Thyroid gland (tissue), 4 donors: ENCODE results near the gene HNRNPA2B1.

Experiments used
- POLR2A ChIP-seq, 2 donors: fragments of 450-650 bp; IDR thresholded peaks; one replicate each; pipeline ENCODE4 v1.6.1; 2017; ENCODE audit warnings: antibody characterized with exemption in 2 of 2, mild to moderate bottlenecking in 2 of 2, moderate library complexity in 1 of 2
- TF ChIP-seq, protein P1 (sequence below), 6 experiments: fragments of 200-600 bp in 3 of 6; fragments of 450-650 bp in 3 of 6; sonication (generic) in 3 of 6; IDR thresholded peaks; one replicate each; pipeline ENCODE4 v1.5.1; 2016 to 2019; ENCODE audit warnings: antibody characterized with exemption in 6 of 6, mild to moderate bottlenecking in 2 of 6, inconsistent platforms in 1 of 6, moderate library complexity in 1 of 6

DNA sequence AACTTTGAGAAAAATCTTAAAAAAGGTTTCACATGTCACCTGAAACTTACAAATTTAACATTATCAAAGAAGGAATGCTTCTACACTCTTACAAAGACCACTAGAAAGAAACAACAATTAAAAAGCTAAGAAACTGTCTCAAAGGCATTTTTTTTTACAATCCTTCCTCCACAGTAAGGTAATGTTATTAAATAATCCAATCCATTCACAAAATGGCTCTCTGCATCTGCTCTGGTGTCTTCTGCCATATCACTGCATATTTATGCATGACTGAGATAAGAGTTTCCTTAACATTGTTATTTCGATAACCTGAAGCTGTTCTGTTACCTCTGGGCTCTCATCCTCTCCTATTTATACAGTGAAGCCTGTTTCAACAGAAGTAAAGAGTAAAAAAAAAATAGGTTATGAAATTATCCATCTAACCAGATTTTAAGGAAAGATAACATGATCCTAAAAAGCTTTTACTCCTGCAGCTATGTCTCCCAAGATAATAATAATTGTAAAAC is 8.5 kb downstream of the HNRNPA2B1 start:
- TF ChIP-seq, protein P1, sequence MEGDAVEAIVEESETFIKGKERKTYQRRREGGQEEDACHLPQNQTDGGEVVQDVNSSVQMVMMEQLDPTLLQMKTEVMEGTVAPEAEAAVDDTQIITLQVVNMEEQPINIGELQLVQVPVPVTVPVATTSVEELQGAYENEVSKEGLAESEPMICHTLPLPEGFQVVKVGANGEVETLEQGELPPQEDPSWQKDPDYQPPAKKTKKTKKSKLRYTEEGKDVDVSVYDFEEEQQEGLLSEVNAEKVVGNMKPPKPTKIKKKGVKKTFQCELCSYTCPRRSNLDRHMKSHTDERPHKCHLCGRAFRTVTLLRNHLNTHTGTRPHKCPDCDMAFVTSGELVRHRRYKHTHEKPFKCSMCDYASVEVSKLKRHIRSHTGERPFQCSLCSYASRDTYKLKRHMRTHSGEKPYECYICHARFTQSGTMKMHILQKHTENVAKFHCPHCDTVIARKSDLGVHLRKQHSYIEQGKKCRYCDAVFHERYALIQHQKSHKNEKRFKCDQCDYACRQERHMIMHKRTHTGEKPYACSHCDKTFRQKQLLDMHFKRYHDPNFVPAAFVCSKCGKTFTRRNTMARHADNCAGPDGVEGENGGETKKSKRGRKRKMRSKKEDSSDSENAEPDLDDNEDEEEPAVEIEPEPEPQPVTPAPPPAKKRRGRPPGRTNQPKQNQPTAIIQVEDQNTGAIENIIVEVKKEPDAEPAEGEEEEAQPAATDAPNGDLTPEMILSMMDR (IDR thresholded peaks at IDR 0.05): no peak
- no peak for TF ChIP-seq POLR2A (IDR thresholded peaks at IDR 0.05)
